Omental fat pad (tissue), 4 donors: ENCODE measurements around the gene SCN5A. TPM values are rescaled to one million over a fixed set of nuclear protein-coding genes. Genes with fewer than 3 reads are reported as not detected.

ENCODE experiments used
- ATAC-seq: fragments of 150-250 bp; one replicate; pipeline ENCODE4 v1.9.1; 2016; ENCODE audit warnings: mild to moderate bottlenecking, moderate library complexity; ENCODE audit not compliant: low FRiP score
- DNase-seq: peaks from one replicate; pipeline ENCODE4 v3.0.0-alpha.2; 2019; ENCODE audit warnings: low spot score
- total RNA-seq, 4 donors: library from RNA; depleted of rRNA; stranded (reverse); fragments of >200 nt; gene quantifications; one replicate each; pipeline ENCODE4 v1.1.0, GENCODE V29; 2016
- TF ChIP-seq, protein P1 (sequence below), 3 donors: fragments of 450-650 bp; IDR thresholded peaks; one replicate each; pipeline ENCODE4 v1.5.1; 2016 to 2017; ENCODE audit warnings: antibody characterized with exemption in 3 of 3, mild to moderate bottlenecking in 3 of 3, moderate library complexity in 2 of 3

The SCN5A gene
- total RNA-seq, 4 donors from 2014 or later = 0.06 to 0.79 (median 0.09) TPM; not detected in 1

DNA sequence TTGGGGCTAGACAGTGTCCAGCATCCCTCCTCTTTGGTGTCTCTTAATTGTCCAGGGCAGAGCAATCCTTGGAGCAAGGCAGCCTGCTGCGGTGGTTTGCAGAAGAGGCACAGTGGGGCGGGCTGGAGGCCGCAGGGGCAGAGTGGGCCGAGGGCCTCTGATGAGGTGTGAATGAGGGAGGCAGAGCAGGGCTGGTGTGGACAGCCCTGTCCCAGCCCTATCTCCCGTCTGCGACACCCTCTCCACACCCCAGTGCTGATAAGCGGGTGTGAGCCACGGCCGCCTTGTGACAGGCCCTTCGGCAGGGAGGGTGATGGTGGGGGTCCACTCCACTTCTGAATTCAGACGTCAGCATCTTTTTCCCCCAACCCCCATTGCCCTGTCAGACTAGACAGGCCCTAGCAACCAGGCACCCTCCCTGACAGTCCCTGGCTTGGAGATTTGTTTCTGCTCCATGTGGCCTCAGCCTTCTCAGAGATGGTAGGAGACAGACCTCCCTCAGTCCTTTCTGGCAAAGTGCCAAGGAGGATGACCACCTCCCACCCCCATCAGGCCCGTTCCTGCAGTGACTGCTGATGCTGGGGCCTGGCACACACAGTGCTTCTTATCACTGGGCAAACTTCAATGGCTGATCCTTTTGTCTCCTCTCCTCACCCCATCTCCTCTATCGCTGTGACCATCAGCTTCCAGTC is 116.1 kb downstream of the SCN5A start:
- DNase-seq = no peak
- ATAC-seq = no peak

DNA sequence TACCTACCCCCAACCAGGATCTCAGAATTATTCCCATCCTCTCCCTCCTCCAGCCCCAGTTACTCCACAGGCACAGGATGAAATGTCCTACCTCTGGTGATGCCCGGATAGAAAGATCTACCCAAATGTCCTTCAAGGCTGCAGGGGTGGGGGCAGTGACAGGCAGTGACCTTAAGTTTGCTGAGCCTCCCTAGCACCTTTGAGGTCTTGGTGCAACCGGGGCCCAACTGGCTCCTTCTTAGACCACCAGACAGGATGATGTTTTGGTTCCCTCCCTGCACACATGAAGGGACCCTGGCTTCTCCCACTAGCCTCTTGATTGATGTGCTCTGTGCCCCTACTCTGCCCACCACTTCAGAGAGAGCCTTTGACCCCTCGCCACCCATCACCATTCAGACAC is 117.0 kb downstream of the SCN5A start:
- TF ChIP-seq, protein P1, sequence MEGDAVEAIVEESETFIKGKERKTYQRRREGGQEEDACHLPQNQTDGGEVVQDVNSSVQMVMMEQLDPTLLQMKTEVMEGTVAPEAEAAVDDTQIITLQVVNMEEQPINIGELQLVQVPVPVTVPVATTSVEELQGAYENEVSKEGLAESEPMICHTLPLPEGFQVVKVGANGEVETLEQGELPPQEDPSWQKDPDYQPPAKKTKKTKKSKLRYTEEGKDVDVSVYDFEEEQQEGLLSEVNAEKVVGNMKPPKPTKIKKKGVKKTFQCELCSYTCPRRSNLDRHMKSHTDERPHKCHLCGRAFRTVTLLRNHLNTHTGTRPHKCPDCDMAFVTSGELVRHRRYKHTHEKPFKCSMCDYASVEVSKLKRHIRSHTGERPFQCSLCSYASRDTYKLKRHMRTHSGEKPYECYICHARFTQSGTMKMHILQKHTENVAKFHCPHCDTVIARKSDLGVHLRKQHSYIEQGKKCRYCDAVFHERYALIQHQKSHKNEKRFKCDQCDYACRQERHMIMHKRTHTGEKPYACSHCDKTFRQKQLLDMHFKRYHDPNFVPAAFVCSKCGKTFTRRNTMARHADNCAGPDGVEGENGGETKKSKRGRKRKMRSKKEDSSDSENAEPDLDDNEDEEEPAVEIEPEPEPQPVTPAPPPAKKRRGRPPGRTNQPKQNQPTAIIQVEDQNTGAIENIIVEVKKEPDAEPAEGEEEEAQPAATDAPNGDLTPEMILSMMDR (IDR thresholded peaks at IDR 0.05) = no peak
- DNase-seq = no peak
- no peak for ATAC-seq

More for the DNA sequence above, 116.1 kb downstream of the SCN5A start:
- TF ChIP-seq, protein P1 (IDR thresholded peaks at IDR 0.05) = no peak

DNA sequence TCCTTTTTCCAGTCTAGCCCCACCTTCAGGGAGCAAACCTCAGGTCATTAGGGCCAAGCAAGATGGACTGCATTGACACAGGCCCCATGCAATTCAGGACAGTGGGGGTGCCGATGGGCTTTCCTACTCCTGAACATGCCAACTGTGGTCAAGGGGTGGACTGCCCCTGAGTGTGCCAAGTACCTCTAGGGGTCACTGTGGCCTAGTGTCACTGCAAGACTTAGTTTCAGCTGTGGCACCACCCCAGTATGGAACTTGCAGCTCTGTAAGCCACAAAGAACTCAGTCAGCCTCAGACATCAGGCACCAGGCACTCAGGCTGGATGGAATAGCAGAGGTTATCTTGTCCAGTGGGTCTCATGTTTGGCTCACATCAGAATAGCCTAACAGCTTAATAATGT is 121.0 kb downstream of the SCN5A start:
- no peak for ATAC-seq
- TF ChIP-seq, protein P1 (IDR thresholded peaks at IDR 0.05) = no peak
- DNase-seq = no peak

DNA sequence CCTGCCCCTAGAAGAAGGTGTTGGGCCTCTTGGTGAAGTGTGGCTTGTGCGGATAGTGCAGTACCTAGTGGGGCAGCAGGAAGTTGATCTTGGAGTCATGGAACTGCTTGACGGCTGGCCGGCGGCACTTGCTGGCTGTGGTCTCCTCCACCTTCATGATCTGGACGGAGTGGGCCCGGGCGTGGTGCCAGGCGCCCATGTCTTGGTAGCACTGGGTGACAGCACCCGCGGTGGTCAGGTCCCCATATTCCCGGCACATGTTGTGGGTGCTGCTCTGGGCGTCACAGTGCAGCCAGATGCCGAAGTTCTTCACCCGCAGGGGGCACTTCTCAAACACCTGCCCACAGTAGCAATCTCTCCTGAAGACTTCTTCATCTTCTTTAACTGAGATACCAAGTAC is 122.7 kb downstream of the SCN5A start:
- DNase-seq (no peak), ATAC-seq (no peak)
- TF ChIP-seq, protein P1 (IDR thresholded peaks at IDR 0.05) = no peak

DNA sequence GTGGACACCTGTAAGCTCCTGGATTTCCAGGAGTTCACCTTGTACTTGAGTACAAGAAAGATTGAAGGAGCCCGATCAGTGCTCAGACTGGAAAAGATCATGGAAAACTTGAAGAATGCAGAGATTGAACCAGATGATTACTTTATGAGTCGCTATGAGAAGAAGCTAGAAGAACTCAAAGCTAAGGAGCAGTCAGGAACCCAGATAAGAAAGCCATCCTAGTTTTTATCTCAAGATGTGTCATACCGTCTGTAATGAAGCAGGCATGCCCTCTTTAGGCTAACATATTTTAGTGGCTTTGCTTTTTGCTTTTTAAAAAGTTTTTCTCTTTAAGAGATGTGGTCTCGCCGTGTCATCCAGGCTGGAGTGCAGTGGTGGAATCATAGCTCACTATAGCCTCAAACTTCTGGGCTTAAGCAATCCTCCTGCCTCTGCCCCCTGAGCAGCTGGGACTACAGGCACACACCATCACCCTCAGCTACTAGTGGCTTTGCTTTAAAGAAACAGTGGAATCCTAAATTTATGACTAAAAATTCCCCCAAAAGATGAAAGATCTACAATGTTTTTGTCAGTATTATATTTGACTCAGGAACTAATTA is 125.2 kb downstream of the SCN5A start:
- DNase-seq (no peak), ATAC-seq (no peak)
- TF ChIP-seq, protein P1 (IDR thresholded peaks at IDR 0.05) = no peak

DNA sequence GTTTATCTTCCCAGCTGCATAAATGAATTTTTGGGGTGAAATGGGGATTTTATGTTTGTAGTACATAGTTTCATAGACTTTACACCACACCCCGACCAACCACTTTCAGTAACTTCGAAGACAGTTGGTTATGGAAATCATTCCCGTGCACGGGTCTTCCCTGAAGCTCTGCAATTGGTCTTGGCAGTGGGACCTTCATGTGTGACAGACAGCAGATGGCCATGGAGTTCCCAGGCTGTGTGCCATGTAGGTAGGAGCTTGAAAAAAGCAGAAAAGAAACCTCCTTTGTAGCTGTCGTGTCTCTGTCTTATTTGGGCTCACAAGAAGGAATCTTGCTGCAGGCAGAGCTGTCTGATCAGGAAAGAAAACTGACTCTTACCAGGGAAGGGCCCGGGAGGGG is 127.5 kb downstream of the SCN5A start:
- DNase-seq = no peak
- no peak for ATAC-seq
- TF ChIP-seq, protein P1 (IDR thresholded peaks at IDR 0.05) = no peak
